ENCODE data around the gene NAGPA.
A peak's percentile ranks its signal among the peaks of the same experiment; 100 is the strongest.
"Not testable (repeated sequence)": the region's sequence is repeated elsewhere in the genome, so short reads cannot be mapped to it uniquely, and the experiment has no call there.

Gene NAGPA

DNA sequence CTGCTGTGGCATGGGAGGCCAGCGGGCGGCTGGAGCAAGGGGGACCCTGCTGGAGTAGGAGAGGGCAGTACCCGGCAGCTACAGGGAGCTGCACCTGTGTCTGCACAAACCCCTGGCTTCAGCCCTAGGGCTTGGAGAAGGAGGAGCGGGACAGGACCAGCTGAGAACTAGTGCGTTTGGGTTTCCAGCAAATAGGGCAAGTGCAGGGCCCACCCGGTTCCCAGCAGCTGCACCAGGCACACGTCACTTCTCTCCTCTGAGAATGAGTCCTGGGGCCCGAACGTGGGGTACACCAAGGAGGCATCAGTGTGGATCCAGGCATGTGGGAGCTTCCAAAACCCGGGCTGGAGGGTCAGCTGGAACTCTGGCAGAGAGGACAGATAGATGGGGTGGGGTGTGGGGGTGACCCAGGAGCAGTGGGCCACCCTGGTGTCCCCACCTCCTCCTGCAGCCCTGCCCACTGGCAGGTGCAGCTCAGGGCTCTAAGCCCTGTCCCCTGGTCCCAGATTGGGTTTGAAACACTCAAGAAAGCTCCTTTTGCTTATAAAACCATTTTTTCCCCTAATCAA is 26.4 kb upstream of the NAGPA start:
- no peak for DNase-seq

GRCh38 chr16:5059386-5060072 is 25.8 kb upstream of the NAGPA start:
- DNase-seq: no peak

DNA sequence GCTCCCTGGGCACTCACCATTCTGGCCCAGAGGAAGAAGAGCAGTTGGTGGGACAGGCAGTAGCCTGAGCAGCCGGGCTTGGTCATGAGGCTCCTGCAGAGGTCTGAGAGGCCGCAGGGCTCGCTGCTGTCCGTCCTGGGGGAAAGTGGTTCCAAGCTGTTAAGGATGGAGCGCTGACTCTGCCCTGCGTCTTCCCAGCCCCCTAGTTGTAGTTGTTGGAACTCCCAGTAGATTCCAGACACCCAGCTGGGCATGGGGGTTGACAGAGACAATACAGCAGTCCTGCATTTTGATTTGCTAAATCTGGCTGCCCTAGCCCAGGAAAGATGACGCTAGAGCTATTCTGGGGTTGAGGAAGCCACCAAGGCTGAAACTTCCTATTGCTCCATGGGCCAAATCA is 24.7 kb upstream of the NAGPA start:
- no peak for DNase-seq

DNA sequence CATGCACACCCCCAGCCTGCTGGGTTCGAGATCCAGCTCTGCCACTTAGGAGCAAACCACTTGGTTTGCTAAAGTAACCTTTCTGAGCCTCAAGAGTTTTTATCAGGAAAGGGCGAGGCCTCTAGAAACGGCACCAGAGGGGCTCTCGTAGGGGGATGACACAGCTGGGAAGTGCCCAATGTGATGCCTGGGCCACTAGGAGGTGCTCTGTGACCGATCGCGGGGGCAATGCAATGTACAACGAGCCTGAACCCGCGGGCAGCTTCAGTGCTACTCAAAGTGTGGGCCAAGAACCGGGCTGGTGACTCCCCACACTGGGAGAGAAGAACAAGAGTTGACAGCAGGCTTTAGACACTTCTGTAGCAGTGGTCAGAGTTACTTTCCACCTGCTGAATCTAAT is 22.6 kb upstream of the NAGPA start:
- DNase-seq: no peak

- no peak for DNase-seq
Measured at GRCh38 chr16:5054876-5055865, 21.4 kb upstream of the NAGPA start.

DNA sequence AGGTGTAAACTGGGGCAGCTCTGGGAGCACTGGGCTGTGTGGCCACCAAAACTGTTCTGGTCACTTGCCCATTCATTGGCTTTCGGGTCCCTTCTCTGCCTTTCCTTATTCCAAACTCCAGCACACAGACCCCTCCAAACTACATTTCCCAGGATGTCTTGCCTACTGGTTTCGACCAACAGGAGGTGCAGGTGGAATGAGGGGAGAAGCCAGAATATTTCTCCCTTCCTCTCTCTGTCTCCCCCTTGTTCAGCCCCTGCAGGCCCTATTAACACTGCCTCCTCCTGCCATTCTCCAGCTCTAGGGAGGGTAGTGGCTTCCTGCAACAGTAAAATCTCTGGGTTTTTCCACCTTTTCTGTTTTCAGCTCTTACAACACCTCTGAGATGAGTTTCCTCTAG is 13.2 kb upstream of the NAGPA start:
- no peak for DNase-seq

GRCh38 chr16:5045499-5046115 is 11.9 kb upstream of the NAGPA start:
- no peak for DNase-seq

DNA sequence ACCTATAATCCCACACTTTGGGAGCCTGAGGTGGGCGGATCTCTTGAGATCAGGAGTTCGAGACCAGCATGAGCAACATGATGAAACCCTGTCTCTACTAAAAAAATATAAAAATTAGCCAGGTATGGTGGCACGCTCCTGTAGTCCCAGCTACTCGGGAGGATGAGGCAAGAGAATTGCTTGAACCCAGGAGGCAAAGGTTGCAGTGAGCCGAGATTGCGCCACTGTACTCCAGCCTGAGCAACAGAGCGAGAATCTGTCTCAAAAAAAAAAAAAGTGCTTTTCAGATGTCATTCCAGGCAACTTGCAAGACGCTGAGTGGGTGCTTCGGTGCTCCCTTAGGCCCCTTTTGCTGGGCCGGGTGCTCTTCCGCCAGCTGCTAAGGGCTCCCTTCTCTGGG is 10.8 kb upstream of the NAGPA start:
- DNase-seq: not testable (repeated sequence)

DNA sequence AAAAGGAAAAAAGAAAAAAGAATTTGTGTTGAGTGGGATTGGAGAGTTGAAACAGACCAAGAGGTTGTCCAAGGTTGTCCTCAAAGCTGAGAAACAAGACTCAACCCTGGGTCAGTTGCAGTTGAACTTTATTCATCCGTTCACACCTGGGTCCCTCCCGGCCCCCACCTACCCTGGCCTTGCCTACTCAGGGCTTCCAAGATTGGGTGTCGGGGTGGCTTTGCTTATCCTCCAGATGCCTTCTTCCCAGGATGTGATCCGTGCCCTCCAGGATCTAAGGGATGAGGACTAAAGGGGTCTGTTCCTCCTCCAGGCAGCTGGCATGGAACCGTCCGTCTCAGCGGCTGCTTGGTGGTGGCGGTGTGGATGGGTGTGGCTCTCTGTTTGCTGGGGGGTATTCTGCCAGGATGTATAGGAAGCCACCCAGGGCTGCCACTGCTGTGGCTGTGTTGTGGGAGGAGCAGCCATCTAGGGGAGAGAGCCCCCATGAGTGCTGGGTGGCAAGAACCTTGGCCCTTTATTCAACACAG is 10.3 kb upstream of the NAGPA start:
- no peak for DNase-seq

- DNase-seq: no peak
Measured at GRCh38 chr16:5042574-5043171, 8.9 kb upstream of the NAGPA start.

- no peak for DNase-seq
Measured at GRCh38 chr16:5041600-5042133, 7.9 kb upstream of the NAGPA start.

- no peak for DNase-seq
Measured at GRCh38 chr16:5040451-5040850, 6.7 kb upstream of the NAGPA start.

GRCh38 chr16:5036228-5037156 is 2.8 kb upstream of the NAGPA start:
- DNase-seq: no peak

DNA sequence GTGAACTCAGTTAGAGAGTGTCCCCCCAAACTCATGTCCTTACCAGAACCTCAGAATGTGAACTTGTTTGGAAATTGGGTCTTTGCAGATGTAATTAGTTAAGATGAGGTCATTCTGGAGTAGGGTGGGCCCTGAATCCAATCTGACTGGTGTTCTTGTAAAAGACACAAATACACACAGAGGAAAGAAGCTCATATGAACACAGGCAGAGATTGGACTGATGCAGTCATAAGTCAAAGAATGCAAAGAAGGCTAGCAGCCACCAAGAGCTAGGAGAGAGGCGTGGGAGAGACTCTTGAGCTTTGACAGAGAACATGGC is 2.1 kb upstream of the NAGPA start:
- DNase-seq: no peak

- DNase-seq: no peak
Measured at GRCh38 chr16:5034167-5034523, 410 bp upstream of the NAGPA start.

DNA sequence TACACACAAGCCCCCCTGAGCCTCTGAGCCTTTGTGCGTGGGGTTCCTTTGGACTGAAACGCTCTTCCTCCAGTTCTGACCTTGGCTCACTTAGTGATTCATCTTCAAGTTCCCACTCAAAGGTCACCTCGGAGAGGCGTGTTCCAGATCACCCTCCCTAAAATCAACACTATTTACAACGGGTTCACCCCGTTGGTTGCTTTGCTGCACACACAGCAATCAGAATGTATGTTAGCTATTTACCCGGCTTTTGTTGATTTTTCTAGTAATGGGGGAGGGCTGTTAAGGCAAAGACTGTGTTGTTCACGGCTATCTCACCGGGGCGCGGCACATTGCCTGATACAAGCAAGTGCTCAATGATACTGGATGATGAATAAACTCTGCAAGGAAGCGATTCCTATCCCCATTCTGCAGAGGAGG is 977 bp downstream of the NAGPA start:
- peak; percentile 7 for DNase-seq

- no peak for DNase-seq
Measured at GRCh38 chr16:5031601-5032000, 2.1 kb downstream of the NAGPA start.

GRCh38 chr16:5030251-5030870 is 3.4 kb downstream of the NAGPA start:
- no peak for DNase-seq

DNA sequence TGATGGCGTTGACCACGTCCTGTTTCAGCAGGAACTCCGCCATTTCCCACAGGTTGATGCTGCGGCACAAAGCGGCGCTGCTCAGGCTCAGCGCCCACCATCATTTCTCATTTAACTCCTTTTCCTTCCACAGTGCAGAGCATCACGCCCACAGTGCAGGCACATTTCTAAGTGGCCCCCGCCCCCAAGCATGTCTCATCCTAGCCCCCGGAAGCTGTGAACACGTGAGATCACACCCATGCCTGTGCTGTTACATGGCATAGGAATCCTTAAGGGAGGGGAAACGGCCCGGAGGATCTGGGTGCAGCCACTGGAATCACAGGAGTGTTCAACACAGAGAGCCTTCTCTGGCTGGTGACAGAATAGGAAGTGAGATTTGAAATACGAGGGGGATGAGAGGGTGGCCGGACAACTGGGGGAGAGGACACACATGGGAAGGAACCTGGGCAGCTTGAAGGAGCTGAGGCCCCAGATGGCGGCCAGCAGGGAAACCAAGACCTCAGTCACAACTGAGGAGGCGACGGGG is 4.7 kb downstream of the NAGPA start:
- DNase-seq: no peak

DNA sequence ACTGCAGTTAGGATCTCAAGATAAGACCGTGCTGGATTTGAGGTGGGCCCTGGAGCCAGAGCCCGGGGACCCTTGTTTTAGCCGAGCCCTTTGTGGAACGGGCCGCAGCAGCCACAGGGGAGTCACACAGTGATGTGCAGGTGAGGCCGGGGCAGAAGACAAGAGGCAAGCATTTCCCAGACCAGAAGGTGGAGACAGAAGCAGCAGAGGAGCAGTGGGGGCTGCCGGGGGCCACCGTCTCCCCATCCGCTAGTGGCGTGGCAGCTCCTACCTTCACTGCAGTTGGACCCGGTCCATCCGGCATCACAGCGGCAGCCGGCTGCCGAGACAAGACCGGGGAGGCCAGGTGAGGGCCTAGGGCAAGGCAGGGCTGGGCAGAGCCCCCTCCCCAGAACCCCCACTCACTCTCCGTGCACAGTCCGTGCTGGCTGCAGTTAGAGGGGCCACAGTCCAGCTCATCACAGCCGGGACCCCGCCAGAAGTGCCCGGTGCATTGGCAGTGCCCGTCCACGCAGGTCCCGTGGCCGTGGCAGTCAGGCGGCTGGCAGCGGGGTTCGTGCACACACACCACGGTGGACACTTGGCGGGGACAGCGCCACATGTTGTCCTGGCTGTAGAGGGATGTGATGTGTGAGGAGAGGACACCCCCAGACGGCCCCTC is 6.0 kb downstream of the NAGPA start:
- no peak for DNase-seq

All from femur (tissue), 1 donor.